ENCODE measurements around the gene TRIP10. TPM values are rescaled to one million over a fixed set of nuclear protein-coding genes. Genes with fewer than 3 reads are reported as not detected.

Gene TRIP10
- polyA plus RNA-seq, 1 donor, result 48.7 TPM

DNA sequence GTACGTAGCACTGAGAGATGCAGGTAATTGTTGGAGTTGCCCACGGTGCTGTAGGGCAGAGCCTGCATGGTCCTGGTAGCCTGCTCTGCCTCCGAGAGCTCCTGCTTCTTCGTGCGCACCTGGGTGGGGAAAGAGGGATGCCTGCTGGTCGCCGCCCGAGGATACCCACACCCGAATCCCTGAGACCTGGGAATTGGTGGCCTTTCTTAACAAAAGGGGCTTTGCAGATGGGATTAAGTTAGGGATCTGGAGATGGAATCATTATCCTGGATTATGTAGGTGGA is 28.5 kb upstream of the TRIP10 start:
- DNase-seq, result no peak

DNA sequence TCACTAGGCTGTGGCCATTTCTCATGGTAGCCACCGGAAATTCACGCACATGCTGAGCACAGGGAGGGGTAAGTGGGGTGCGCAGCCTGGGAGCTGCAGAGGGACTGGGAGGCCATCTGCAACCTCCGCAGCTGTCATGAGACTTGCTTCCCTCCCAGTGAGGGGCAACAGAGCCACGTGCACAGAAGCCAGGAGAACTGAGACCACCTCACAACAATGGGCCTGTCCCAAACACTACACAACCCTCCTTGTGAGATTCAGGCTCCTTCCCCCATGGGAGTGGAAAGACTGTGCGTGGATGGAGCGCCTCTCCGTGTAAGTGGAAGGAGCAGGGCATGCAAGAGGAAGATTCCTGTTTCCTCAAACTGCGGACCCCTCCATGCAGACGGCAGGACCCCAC is 27.9 kb upstream of the TRIP10 start:
- DNase-seq, result no peak

DNA sequence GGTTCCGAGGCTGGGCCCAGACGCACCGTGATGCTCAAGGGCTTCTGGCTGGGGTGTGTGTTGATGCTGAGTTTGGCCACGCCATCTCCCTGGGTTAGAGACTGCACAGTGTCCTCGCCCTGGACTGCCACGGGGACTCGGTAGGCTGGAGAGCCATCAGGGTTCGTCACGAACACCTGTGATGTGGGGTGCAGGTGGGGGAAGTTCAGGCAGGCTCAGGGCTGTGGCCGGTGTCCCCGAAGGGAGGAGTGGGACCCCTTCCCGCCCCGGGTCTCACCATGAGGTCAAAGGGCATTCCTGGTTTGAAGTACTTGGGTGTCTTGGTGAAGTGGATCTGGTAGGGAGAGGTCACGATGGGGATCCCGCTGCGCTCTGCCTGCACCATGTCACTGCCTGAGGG is 27.2 kb upstream of the TRIP10 start:
- no peak for DNase-seq

DNA sequence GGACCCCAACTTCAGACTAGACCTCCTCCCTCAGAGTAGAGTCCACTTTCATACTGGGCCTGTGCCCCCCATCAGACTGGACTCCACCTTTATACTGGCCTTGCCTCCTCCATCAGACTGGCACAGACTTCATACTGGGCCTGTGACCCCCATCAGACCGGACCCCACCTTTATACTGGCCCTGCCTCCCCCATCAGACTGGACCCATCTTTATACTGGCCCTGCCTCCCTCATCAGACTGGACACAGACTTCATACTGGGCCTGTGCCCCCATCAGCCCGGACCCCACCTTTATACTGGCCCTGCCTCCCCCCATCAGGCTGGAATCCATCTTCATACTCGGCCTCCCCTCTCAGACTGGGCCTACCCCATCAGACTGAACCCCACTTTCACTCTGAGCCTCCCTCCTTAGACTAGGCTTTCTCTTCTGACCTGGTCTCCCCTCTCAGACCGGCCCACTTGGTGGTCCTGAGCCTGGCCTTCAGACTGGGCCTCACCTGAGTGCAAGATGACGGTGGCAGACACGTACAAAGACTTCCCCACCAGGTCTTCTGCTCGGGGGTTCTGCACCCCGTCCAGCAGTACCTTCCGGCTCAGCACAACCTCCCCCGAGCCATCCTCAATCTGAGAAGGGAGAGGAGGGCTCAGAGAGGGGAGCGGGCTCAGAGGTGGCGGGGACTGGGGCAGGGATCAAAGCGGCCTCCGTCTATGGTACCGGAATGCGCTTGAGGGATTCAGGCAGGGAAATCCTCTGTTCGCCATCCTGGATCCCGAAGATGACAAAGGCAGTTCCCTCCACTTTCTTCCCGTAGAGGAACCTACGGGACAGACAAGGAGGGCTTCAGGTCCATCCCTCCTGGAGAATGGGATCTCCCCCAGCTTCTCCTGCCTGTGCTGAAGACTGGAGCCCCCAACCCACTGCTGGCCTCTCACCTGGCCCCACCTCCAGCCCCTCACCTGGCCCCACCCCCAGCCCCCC is 26.5 kb upstream of the TRIP10 start:
- DNase-seq, result no peak

DNA sequence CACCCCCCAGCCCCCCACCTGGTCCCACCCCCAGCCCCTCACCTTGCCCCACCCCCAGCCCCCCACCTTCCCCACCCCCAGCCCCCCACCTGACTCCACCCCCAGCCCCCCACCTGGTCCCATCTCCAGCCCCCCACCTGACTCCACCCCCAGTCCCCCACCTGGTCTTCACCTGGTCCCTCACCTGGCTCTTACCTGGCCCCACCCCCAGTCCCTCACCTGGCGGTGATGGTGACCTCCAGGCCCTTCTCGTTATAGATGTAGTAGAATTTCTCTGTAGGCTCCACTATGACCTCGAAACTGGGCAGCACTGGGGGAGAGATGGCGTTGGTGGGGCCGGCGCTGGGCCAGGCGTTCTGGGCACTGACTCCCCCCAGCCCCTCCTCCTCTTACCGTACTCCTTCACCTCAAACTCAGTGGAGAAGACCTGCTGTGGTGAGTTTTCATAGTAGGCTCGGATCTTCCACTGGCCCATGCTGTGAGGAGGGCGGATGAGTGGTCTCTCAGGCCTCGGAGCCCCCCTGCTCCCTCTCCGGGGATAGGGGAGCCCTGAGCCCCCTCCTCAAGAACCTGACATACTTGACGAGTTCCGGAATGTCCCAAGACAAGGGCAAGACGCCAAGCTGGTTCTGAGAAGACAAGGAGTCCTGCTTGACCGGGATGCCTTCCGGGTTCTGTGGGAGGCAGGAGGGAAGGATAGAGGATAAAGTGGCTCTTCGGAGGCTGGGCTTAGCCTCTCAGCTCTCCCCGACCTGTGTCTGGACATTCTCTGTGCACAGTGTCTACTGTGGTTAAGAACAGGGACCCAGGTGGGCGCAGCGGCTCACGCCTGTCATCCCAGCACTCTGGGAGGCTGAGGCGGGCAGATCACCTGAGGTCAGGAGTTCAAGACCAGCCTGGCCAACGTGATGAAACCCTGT is 25.4 kb upstream of the TRIP10 start:
- no peak for DNase-seq

DNA sequence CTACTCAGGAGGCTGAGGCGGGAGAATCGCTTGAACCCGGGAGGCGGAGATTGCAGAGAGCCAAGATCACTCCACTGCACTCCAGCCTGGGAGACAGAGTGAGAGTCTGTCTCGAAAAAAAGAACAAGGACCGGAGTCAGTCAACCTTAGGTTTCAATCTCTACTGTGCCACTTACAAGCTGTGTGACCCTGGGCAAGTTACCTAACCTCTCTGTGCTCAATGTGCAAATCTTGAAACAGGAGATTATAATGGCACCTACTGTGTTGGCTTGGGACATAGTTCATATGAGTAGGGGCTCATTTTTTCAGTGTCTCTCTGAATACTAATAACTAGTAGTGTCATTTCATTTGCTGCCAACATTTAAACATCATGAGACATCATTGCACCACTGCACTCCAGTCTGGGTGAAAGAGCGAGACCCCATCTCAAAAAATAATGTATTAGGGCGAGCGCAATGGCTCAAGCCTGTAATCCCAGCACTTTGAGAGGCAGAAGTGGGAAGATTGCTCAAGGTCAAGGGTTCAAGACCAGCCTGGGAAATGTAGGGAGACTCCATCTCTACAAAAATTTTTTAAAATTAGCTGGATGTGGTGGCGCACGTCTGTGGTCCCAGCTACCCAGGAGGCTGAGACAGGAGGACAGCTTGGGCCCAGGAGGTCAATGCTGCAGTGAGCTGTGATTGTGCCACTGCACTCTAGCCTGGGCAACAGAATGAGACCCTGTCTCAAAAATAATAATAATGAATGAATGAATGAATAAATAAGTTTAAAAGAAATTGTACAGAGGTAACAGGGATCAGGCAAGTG is 24.5 kb upstream of the TRIP10 start:
- no peak for DNase-seq

DNA sequence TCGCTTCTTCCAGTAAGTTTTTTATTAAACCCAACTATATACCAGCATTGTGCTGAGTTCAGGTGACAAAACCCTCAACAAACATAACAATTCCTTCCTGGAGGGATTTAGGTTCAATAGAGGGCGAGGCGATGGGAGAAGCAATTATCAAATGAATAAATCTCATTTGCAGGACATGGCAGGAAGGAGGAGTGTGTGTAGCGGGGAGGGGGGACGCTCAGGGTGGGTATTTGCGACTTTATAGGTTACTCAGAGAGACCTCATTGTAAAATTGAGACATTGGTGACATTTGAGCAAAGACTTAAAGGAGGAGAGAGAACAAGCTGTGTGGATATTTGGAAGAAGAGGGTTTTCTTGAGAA is 22.9 kb upstream of the TRIP10 start:
- no peak for DNase-seq

DNA sequence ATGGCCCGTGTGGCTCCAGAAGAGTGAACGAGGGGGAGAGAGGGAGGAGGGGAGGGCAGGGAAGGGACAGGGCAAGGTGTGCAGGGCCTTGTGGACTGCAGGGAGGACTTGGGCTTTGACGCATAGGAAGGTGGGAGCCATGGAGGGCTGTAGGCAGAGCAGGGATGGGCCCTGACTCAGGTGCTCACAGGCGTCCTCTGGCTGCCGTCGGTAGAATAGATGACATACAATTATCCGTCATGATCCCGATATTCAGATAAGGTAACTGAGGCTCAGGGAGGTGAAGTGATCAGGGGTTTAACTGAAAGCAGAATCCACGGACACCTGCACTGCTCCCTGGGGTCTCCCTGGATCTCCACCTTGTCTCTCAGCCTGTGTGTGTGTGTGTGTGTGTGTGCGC is 22.4 kb upstream of the TRIP10 start:
- DNase-seq, result no peak

DNA sequence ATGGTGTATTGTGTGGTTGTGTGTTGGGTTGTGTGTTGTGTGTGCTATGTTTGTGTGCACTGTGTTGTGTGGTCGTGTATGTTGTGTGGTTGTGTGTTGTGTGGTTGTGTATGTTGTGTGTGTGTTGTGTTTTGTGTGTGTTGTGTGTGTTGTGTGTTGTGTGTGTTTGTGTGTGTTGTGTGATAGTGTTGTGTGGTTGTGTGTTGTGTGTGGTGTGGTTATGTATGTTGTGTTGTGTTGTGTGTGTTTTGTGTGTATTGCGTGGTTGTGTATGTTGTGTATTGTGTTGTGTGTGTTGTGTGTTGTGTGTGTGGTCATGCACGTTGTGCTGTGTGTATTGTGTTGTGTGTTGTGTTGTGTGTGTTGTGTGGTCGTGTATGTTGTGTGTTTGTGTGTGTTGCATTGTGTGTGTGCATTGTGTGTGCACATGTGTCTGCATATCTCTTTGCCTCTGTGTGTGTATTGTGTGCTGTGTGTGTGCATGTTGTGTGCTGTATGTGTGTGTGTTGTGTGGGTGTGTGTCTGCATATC is 22.0 kb upstream of the TRIP10 start:
- DNase-seq, result no peak

DNA sequence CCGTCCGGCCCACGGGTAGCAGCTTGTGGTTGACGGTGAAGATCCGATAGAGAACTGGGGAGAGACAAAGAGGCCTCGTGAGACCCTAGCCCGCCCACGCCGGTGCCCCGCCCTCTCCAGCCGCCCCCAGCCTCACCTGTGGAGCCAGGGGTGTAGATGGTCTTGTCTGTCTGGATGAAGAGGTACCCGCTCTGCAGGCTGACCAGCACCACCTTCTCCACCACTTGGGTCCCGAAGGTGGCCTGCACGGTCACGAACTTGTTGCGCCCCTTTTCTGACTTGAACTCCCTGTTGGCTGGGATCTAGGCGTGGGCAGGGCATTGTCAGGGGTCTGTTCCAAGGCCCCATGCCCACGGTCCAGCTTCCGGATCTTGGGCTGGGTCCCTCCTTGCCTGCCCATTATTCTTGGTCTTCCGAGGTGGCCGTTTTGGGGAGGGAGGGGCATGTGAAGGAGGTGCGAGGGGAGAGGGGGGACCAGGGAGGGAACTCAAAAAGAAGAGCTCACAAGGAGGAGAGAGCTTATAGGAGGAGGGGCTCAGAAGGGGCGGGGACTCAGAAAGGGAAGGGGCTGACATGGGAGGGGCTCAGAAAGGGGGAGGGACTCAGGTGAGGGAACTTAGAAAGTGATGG is 21.3 kb upstream of the TRIP10 start:
- no peak for DNase-seq

DNA sequence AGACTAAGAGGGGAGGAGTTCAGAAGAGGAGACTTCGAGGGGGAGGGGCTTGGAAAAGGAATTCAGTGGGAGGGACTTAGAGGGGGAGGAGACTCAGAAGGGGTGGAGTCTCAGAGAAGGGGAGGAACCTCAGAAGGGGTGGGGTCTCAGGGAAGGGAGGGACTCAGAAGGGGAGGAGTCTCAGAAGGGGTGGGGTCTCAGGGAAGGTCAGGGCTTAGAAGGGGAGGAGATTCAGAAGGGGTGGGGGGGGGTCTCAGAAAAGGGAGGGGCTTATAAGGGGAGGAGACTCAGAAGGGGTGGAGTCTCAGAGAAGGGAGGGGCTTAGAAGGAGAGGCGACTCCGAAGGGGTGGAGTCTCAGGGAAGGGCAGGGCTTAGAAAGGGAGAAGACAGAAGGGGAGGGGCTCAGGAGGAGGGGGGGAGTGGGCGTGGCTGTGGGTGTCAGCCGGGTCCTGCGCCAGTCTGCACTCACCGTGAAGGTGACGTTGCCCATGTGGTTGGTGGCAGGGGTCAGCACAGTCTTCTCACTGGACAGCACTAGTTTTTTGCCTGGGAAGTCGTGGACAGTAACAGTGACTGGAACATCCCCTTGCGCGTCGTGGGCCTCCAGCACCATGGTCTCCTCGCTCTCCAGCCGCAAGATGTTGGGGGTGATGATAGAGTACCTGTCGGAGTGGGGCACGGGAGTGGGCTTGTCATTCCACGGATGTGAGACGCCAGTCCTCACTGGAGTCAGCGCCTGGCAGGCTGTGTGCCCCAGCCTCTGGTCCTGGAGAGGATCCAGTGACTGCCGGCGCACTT is 20.5 kb upstream of the TRIP10 start:
- DNase-seq, result no peak

DNA sequence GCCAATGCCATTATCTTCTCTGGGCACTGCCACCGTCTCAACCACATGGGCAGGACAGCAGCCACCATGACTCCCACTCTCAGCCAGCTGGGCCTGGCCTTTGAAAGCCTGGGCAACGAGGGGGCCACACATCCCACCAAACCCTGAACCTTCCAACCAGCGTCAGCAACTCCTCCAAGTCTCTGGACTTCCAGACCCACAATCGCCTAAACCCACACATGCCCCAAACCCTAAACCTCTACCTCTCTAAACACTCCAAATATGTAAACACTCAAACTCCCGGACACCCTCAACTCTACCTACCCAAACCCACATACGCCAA is 20.0 kb upstream of the TRIP10 start:
- no peak for DNase-seq

DNA sequence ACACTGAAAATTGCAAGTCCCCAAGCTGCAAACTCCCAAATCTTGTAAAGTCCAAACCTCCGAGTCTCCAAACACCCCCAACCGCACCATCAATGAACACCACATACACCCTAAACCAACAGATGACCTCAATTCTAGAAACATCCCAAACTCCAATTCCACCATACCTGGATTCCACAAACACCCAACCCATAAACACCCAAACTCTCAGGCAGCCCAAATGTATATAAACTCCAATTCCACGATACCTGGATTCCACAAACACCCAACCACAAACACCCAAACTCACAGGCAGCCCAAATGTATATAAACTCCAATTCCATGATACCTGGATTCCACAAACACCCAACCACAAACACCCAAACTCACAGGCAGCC is 19.5 kb upstream of the TRIP10 start:
- no peak for DNase-seq

DNA sequence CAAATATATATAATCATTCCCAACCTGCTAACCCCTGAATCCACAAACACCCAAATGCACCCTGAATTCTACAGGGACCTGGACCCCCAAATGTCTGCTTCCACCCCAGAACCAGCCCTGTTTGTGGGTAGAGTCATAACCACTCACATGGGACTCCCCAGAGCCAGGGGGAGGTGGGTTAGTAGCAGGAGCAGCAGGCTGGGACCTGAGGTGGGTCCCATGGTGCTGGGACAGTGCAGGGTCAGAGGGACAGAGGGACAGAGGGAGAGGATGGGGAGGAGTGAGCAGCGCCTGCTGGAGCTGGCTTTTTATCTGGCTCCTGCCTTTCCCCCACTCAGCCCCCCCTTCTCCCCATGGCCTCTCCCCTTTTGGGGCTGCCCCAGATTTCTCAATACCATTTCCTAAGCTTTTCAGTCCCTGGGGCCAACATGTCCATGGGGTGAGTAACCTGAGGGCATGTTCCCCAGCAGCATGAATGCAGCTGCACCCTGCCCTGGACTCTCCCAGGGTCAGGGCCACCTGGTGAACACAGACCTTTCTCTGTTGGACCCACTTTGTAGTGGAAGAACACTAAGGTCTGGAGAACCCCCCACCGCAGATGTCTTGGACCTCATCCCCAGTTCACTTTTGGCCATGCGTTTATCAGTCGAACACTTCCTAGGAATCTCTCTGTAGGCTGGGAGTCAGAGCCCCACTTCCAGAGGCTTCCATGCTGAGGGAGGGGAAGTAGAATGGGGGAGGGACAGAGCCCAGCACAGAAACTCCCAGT is 18.9 kb upstream of the TRIP10 start, which contains the start of gene C3:
TSS of gene C3 (minus strand) at position 282 of the 769 bp plus-strand sequence. CDS start at position 221, 61 bp downstream.
- DNase-seq, result no peak

DNA sequence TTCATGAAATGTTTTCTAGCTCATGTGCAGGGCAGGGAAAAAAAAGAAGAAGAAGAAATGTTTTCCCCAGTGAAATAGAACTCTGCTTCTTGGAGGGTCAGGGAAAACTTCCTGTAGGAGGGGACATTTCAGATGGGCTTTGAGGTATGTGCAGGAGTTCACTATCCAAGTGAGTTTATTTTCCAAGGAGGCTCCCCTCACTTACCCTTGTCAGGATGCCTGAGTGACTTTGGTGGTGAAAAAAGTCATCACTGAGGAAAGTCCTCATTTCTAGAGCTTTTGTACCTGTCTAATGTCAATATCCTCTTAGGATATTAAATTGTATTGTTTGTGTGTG is 18.4 kb upstream of the TRIP10 start:
- DNase-seq, result no peak

DNA sequence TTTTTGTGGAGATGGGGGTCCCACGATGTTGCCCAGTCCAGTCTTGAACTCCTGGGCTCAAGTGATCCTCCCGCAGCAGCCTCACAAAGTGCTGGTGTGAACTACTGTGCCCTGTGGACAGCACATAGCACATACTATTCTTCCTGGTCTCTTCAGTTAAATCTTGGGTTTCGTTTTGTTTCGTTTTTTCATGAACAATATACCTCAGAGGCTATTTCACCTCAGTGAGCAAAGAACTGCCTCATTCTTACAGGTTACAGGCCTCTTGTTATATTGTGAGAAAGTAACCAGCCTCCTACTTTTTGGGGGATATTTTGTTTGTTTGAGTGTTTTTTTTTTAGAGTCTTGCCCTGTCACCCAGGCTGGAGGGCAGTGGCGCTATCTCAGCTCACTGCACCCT is 17.7 kb upstream of the TRIP10 start:
- no peak for DNase-seq

DNA sequence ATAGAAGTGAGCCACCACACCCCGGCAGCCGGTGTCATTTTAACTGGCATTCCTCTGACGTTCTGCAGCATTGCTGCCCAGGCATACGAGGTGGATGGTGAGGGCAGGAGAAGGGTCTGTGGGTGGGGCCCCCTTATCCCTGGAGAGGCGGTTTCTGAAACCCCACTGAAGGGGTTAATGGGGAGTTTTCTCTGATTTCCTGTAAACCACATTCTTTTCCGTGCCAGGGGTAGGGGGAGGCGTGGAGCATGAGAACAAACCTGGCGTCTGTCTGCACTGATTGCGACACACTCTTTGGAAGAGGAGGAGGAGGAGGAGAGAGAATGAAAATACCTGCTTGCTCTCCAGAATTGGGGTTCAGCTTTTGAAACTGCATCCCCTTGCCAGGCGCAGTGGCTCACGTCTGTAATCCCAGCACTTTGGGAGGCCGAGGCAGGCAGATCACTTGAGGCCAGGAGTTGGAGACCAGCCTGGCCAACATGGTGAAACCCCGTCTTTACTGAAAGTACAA is 16.3 kb upstream of the TRIP10 start:
- DNase-seq, result no peak

DNA sequence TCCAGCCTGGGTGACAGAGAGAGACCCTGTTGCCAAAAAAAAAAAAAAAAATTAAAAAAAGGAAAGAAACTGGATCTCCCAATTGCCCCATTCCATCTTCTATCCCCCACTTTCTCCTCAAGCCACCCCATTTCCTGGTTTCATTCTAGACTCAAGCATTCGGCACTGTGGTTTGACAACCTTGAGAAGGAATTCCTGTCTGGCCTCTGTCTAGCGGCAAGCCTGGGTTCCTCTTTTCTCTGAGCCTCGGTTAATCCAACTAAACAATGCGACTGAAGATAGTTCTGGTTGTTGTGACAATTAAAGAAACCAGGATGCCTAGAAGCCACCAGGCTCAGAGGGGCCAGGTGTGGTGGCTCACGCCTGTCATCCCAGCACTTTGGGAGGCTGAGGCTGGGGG is 15.7 kb upstream of the TRIP10 start:
- no peak for DNase-seq

DNA sequence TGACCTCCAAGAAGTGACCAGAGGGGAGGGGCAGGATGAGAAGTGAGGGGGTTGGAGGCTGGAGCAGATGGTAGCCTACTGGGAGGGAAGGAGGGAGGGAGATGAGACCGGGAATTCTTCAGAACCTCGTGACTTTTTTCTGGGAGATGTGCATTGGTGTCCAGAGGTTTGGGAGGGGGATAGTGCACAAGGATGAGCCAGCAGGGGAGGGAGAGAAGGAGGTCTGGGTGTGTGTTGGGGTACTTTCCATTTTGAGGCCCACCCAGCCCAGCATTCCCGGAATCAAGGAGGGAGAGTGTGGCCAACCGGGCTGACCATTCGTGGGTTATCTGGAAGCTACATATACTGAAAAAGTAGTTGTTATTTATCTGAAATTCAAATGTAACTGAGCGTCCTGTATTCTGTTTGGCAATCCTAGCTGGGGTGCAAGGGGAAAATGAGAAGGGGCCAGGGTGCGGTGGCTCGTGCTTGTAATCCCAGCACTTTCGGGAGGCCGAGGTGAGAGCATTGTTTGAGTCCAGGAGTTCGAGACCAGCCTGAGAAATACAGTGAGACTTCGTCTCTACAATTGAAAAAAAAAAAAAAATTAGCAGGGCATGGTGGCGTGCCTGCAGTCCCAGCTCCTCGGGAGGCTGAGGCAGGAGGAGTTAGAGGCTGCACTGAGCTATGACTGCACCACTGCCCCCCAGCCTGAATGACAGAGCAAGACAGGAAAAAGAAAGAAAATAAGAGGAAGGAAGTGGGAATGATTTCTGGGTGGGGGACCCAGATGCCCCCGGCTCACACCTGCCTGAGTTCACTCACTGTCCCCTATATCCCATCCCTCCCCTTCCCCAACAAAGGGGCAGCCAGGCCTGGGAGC is 14.6 kb upstream of the TRIP10 start:
- DNase-seq, result no peak
